HCT116 (cell line): ENCODE measurements around the gene DOCK2. TPM values are rescaled to one million over a fixed set of nuclear protein-coding genes. Genes with fewer than 3 reads are reported as not detected.

Source experiments
- ATAC-seq: fragments of 200-7000 bp; cut with Tn5 transposase; 2 replicates; pipeline ENCODE4 v1.9.1; 2020; ENCODE audit warnings: mild to moderate bottlenecking, moderate library complexity
- BruUV-seq: library from RNA; stranded (reverse); fragments of 400-500 nt; replicated peaks from 2 replicates; lab custom pipeline; 2021; lab: Mats Ljungman, UMichigan
- CTCF ChIA-PET: fragments of 300-600 bp; sonication (Branson Sonifier 250); formaldehyde crosslinking; loops from one replicate; lab custom pipeline; 2021; ENCODE audit warnings: antibody characterized with exemption; lab: Charles Lee
- POLR2A ChIA-PET: fragments of 300-600, 350-600 bp; sonication (Branson Sonifier 250); formaldehyde crosslinking; loops from one replicate; lab custom pipeline; 2021; ENCODE audit warnings: antibody characterized with exemption; lab: Charles Lee
- RAD21 ChIA-PET, 2 experiments: fragments of 300-600 bp; sonication (Branson Sonifier 250); formaldehyde crosslinking; loops; one replicate each; lab custom pipeline; 2023; ENCODE audit warnings: low total read pairs in 2 of 2; ENCODE audit not compliant: uncharacterized antibody in 2 of 2, unreplicated experiment in 2 of 2, low non-redundant PET in 1 of 2; lab: Charles Lee
- DNase-seq: peaks from one replicate; pipeline ENCODE4 v3.0.0-alpha.2; 2010; ENCODE audit warnings: low read depth, low spot score
- H2AFZ ChIP-seq: fragments of 200-600 bp; shearing (Covaris generic), sonication (generic); 2 replicates; pipeline ENCODE4 v1.6.1; 2017; ENCODE audit warnings: low read depth, mixed run types, mixed read lengths, antibody characterized with exemption, low read length; ENCODE audit not compliant: poor library complexity, severe bottlenecking
- H3K27ac ChIP-seq: 2 replicates; pipeline ENCODE4 v1.5.1; 2012; ENCODE audit warnings: low read depth, low read length
- H3K27me3 ChIP-seq: fragments of 200-600 bp; sonication (generic); 2 replicates; pipeline ENCODE4 v1.6.1; 2016; ENCODE audit warnings: mixed run types, low read length, mixed read lengths; ENCODE audit not compliant: insufficient read depth
- H3K36me3 ChIP-seq, 2 experiments: fragments of 200-500 bp in 1 of 2; fragments of 200-600 bp in 1 of 2; sonication (Bioruptor generic) in 1 of 2; sonication (generic) in 1 of 2; 2 replicates each; pipeline versions ENCODE4 v1.5.1 to v1.6.1; 2014 to 2016; ENCODE audit warnings: low read length in 2 of 2, inconsistent platforms in 1 of 2, mixed read lengths in 1 of 2, mixed run types in 1 of 2; ENCODE audit not compliant: insufficient read depth in 2 of 2, control insufficient read depth in 1 of 2
- H3K4me1 ChIP-seq, 2 experiments: fragments of 200-600 bp in 1 of 2; sonication (generic) in 1 of 2; 2 replicates each; pipeline versions ENCODE4 v1.5.1 to v1.6.1; 2012 to 2017; ENCODE audit warnings: low read length in 2 of 2, inconsistent platforms in 1 of 2, mild to moderate bottlenecking in 1 of 2, mixed read lengths in 1 of 2, mixed run types in 1 of 2, moderate library complexity in 1 of 2; ENCODE audit not compliant: insufficient read depth in 2 of 2, control insufficient read depth in 1 of 2
- H3K4me2 ChIP-seq: fragments of 200-600 bp; sonication (generic); 2 replicates; pipeline ENCODE4 v1.6.1; 2017; ENCODE audit warnings: mixed run types, low read length, mixed read lengths
- H3K4me3 ChIP-seq, 2 experiments: fragments of 200-600 bp in 1 of 2; sonication (generic) in 1 of 2; replicated peaks in 1 of 2; 2 replicates each; pipeline ENCODE4 v1.5.1; 2011 to 2016; ENCODE audit warnings: low read length in 2 of 2, control low read depth in 1 of 2, low read depth in 1 of 2, mild to moderate bottlenecking in 1 of 2, mixed read lengths in 1 of 2, mixed run types in 1 of 2
- H3K79me2 ChIP-seq: fragments of 200-600 bp; sonication (generic); 2 replicates; pipeline ENCODE4 v1.6.1; 2017; ENCODE audit warnings: mild to moderate bottlenecking, mixed run types, low read length, moderate library complexity, mixed read lengths; ENCODE audit not compliant: insufficient read depth
- H3K9ac ChIP-seq: fragments of 200-600 bp; sonication (generic); 2 replicates; pipeline ENCODE4 v1.6.1; 2016; ENCODE audit warnings: low read length, mixed read lengths
- H3K9me2 ChIP-seq: fragments of 200-600 bp; sonication (generic), shearing (Covaris generic); 2 replicates; pipeline ENCODE4 v1.6.1; 2017; ENCODE audit warnings: mixed run types, mild to moderate bottlenecking, moderate library complexity; ENCODE audit not compliant: insufficient read depth
- H3K9me3 ChIP-seq, 2 experiments: fragments of 200-500 bp in 1 of 2; fragments of 200-600 bp in 1 of 2; sonication (Bioruptor generic) in 1 of 2; sonication (generic) in 1 of 2; 2 replicates each; pipeline ENCODE4 v1.6.1; 2014 to 2017; ENCODE audit warnings: low read length in 2 of 2, mixed read lengths in 2 of 2, inconsistent platforms in 1 of 2, low read depth in 1 of 2, mild to moderate bottlenecking in 1 of 2, mixed run types in 1 of 2, moderate library complexity in 1 of 2; ENCODE audit not compliant: control insufficient read depth in 1 of 2, insufficient read depth in 1 of 2
- H4K20me1 ChIP-seq: fragments of 200-600 bp; sonication (generic), shearing (Covaris generic); 2 replicates; pipeline ENCODE4 v1.6.1; 2017; ENCODE audit warnings: mixed run types, mild to moderate bottlenecking, moderate library complexity; ENCODE audit not compliant: insufficient read depth
- EGR1 ChIP-seq: IDR thresholded peaks from 2 replicates; pipeline ENCODE4 v1.6.1; 2012; ENCODE audit warnings: low read depth
- EZH2phosphoT487 ChIP-seq: fragments of 200-600 bp; IDR thresholded peaks from 2 replicates; pipeline ENCODE4 v1.6.1; 2018; ENCODE audit warnings: antibody characterized with exemption, borderline replicate concordance
- FOSL1 ChIP-seq: IDR thresholded peaks from 2 replicates; pipeline ENCODE4 v1.6.1; 2012; ENCODE audit warnings: low read depth
- JUND ChIP-seq: IDR thresholded peaks from 2 replicates; pipeline ENCODE4 v1.6.1; 2012
- POLR2A ChIP-seq: IDR thresholded peaks from 2 replicates; pipeline ENCODE4 v1.7.0; 2011; ENCODE audit warnings: borderline replicate concordance; ENCODE audit not compliant: insufficient read depth, insufficient read length; ENCODE audit errors: extremely low read depth
- POLR2AphosphoS5 ChIP-seq: IDR thresholded peaks from 2 replicates; pipeline ENCODE4 v1.6.1; 2011; ENCODE audit warnings: mild to moderate bottlenecking, low read depth, low read length, moderate library complexity
- SIN3A ChIP-seq: IDR thresholded peaks from 2 replicates; pipeline ENCODE4 v1.6.1; 2012; ENCODE audit warnings: low read depth
- SP1 ChIP-seq: IDR thresholded peaks from 2 replicates; pipeline ENCODE4 v1.6.1; 2012; ENCODE audit warnings: low read depth
- YY1 ChIP-seq: IDR thresholded peaks from 2 replicates; pipeline ENCODE4 v1.6.1; 2011; ENCODE audit warnings: low read length, low read depth, moderate library complexity, mild to moderate bottlenecking; ENCODE audit not compliant: insufficient replicate concordance; ENCODE audit errors: extremely low read depth
- ZFX ChIP-seq: fragments of 450-650 bp; IDR thresholded peaks from 2 replicates; pipeline ENCODE4 v1.6.1; 2017
- ZNF274 ChIP-seq: fragments of 200-500 bp; sonication (Bioruptor generic); IDR thresholded peaks from 2 replicates; pipeline ENCODE4 v1.6.1; 2014; ENCODE audit warnings: mild to moderate bottlenecking, low read depth, low read length, inconsistent platforms
- intact Hi-C: fragments of 100-400 bp; cut with micrococcal nuclease; formaldehyde crosslinking; loops from 2 replicates; pipeline ENCODE4 v1.10.0; 2022
- total RNA-seq: library from RNA; stranded (reverse); gene quantifications from one replicate; pipeline ENCODE4 v1.2.1, GENCODE V29; 2021; ENCODE audit not compliant: unreplicated experiment
- TF ChIP-seq, protein P1 (sequence below): IDR thresholded peaks from 2 replicates; pipeline ENCODE4 v1.6.1; 2011; ENCODE audit warnings: mild to moderate bottlenecking, low read length, moderate library complexity; ENCODE audit not compliant: insufficient replicate concordance; ENCODE audit errors: extremely low read depth
- TF ChIP-seq, protein P2 (sequence below): IDR thresholded peaks from 2 replicates; pipeline ENCODE4 v1.6.1; 2012
- TF ChIP-seq, protein P3 (sequence below): IDR thresholded peaks from 2 replicates; pipeline ENCODE4 v1.6.1; 2012
- TF ChIP-seq, protein P4 (sequence below): IDR thresholded peaks from 2 replicates; pipeline ENCODE4 v1.6.1; 2012; ENCODE audit warnings: low read depth

DOCK2 gene
- total RNA-seq, 1 experiment from 2014 or later, result 0.89 TPM

DNA sequence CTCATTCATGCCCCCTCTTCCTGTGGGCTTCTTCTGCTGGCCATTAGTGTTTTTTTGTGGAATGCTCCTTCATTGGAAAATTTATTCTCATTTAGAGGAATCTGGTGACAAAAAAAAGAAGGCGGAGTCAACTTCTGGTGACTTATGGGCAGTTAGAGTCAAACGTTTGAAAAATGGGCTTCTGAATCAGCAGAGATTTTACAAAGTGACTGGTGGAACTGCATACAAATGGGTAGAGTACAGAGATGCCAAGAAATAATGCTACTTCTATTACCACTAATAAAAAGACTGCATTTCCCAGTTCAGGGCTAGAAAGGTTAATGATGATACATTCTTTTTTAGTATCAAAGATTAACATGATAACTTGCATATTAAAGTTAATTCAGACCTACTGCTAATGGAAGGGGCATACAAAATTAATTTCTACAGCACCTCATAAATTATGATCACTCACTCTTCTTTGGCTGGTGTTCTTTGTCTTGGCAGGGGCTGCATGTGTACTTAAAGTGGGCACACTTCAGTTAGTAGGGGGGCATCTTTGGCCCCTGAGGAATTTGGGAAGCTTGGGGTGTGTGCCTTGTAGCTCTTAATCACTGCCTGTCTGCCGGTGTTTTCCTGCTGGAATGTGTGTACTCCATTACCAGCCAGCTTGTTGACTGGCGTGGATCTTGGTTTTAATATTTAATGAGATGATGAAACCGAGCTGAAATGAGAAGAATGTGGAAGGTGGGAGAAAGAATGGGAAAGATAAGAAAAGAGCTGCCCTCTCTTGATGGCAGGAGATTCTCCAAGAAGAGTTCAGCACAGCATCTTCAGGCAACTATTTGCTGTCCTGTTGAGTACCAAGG, 148.9 kb downstream of the DOCK2 start (continued):
- TF ChIP-seq SIN3A (no peak), ZFX (no peak), JUND (no peak), SP1 (no peak), POLR2A (no peak), POLR2AphosphoS5 (no peak)
- TF ChIP-seq, protein P1, sequence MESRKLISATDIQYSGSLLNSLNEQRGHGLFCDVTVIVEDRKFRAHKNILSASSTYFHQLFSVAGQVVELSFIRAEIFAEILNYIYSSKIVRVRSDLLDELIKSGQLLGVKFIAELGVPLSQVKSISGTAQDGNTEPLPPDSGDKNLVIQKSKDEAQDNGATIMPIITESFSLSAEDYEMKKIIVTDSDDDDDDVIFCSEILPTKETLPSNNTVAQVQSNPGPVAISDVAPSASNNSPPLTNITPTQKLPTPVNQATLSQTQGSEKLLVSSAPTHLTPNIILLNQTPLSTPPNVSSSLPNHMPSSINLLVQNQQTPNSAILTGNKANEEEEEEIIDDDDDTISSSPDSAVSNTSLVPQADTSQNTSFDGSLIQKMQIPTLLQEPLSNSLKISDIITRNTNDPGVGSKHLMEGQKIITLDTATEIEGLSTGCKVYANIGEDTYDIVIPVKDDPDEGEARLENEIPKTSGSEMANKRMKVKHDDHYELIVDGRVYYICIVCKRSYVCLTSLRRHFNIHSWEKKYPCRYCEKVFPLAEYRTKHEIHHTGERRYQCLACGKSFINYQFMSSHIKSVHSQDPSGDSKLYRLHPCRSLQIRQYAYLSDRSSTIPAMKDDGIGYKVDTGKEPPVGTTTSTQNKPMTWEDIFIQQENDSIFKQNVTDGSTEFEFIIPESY, result no peak
- TF ChIP-seq, protein P2, sequence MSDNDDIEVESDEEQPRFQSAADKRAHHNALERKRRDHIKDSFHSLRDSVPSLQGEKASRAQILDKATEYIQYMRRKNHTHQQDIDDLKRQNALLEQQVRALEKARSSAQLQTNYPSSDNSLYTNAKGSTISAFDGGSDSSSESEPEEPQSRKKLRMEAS, result no peak

DNA sequence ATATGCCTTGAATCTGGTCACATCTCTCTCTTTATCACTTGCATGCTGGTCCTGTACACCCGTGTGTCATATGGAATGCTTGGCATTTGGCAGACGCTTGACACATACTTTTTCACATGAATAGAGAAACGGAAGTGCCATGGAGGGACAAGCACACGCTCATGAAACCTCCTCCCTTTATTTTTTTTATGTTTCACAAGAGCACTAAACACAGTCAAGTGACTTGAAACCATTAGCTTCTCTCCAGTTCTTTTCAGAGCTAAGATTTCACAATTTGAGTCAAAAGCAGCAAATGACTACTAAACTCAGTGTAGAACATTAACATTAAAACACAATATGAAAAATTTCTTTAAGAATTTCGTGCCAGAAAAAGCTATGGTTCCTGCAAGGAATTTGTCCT, 151.1 kb downstream of the DOCK2 start:
- POLR2A ChIA-PET, result no interaction called here
- no peak for DNase-seq
- ATAC-seq, result no peak
- Histone ChIP-seq H3K9me2 (no peaks in the 10 kb centered on the region), H3K9me3 (no peaks in the 10 kb centered on the region), H3K4me1 (no peaks in the 10 kb centered on the region), H3K9ac (no peak overlapping the region), H3K36me3 (no peaks in the 10 kb centered on the region), H3K4me2 (no peak overlapping the region), H3K79me2 (no peaks in the 10 kb centered on the region), H3K27ac (no peak overlapping the region), H3K27me3 (peaks cover 33% of the 10 kb centered on the region), H3K4me3 (no peak overlapping the region), H2AFZ (no peak overlapping the region), H4K20me1 (no peaks in the 10 kb centered on the region)
- intact Hi-C loops, result no loop called here
- BruUV-seq, result no TSS peak
- RAD21 ChIA-PET, result no interaction called here
- TF ChIP-seq, protein P3, sequence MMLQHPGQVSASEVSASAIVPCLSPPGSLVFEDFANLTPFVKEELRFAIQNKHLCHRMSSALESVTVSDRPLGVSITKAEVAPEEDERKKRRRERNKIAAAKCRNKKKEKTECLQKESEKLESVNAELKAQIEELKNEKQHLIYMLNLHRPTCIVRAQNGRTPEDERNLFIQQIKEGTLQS, result no peak
- no peak for TF ChIP-seq YY1
- TF ChIP-seq, protein P4, sequence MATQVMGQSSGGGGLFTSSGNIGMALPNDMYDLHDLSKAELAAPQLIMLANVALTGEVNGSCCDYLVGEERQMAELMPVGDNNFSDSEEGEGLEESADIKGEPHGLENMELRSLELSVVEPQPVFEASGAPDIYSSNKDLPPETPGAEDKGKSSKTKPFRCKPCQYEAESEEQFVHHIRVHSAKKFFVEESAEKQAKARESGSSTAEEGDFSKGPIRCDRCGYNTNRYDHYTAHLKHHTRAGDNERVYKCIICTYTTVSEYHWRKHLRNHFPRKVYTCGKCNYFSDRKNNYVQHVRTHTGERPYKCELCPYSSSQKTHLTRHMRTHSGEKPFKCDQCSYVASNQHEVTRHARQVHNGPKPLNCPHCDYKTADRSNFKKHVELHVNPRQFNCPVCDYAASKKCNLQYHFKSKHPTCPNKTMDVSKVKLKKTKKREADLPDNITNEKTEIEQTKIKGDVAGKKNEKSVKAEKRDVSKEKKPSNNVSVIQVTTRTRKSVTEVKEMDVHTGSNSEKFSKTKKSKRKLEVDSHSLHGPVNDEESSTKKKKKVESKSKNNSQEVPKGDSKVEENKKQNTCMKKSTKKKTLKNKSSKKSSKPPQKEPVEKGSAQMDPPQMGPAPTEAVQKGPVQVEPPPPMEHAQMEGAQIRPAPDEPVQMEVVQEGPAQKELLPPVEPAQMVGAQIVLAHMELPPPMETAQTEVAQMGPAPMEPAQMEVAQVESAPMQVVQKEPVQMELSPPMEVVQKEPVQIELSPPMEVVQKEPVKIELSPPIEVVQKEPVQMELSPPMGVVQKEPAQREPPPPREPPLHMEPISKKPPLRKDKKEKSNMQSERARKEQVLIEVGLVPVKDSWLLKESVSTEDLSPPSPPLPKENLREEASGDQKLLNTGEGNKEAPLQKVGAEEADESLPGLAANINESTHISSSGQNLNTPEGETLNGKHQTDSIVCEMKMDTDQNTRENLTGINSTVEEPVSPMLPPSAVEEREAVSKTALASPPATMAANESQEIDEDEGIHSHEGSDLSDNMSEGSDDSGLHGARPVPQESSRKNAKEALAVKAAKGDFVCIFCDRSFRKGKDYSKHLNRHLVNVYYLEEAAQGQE, result no peak
- TF ChIP-seq FOSL1, result no peak
- TF ChIP-seq EZH2phosphoT487, result no peak
- TF ChIP-seq ZNF274, result no peak
- no peak for TF ChIP-seq EGR1
- no peak for TF ChIP-seq ZFX
- TF ChIP-seq JUND, result no peak
- CTCF ChIA-PET, result no interaction called here
